K562 (cell line): ENCODE measurements around the gene MLYCD. TPM values are rescaled to one million over a fixed set of nuclear protein-coding genes. Genes with fewer than 3 reads are reported as not detected.

ENCODE experiments used
- ATAC-seq: fragments of 200-7000 bp; cut with Tn5 transposase; 3 replicates; pipeline ENCODE4 v1.9.1; 2020; ENCODE audit warnings: moderate library complexity
- BruUV-seq: library from RNA; stranded (reverse); fragments of 400-500 nt; replicated peaks from 2 replicates; lab custom pipeline; 2021; lab: Mats Ljungman, UMichigan
- CTCF ChIA-PET: fragments of 300-600 bp; formaldehyde crosslinking; extraction: SDS; loops from one replicate; lab custom pipeline; 2021; ENCODE audit warnings: low intra/inter-chr PET ratio; lab: Yijun Ruan, JAX
- POLR2A ChIA-PET: fragments of 300-600, 350-650 bp; sonication (Branson Sonifier 250); formaldehyde crosslinking; extraction: SDS; loops from one replicate; lab custom pipeline; 2021; ENCODE audit warnings: antibody characterized with exemption, inconsistent platforms; lab: Yijun Ruan, JAX
- DNase-seq, 4 experiments: peaks; one replicate each; pipeline versions ENCODE4 v3.0.0 to v3.0.0-alpha.2; 2011 to 2018; ENCODE audit warnings: low spot score in 3 of 4, mixed read lengths in 3 of 4; ENCODE audit errors: extremely low read depth in 1 of 4
- FAIRE-seq: peaks from 2 replicates; lab custom pipeline; 2011; peaks lifted over from hg19 to GRCh38; lab: Jason Lieb, UNC
- H2AFZ ChIP-seq: 2 replicates; pipeline ENCODE4 v1.6.0; 2011; ENCODE audit warnings: low read depth, low read length, control low read depth, inconsistent platforms
- H3K27ac ChIP-seq: fragments of 200-600 bp; 3 replicates; pipeline ENCODE4 v1.8.0; 2011; ENCODE audit warnings: low read depth, mild to moderate bottlenecking, control low read depth, inconsistent platforms, low read length, moderate library complexity, mixed read lengths; ENCODE audit errors: extremely low read depth
- H3K27me3 ChIP-seq, 2 experiments: fragments of 300-600 bp in 1 of 2; 2 replicates in 1 of 2; 3 replicates in 1 of 2; pipeline versions ENCODE4 v1.6.0 to v1.8.0; 2011; ENCODE audit warnings: inconsistent platforms in 2 of 2, low read length in 2 of 2, mild to moderate bottlenecking in 1 of 2, mixed read lengths in 1 of 2, moderate library complexity in 1 of 2; ENCODE audit not compliant: control insufficient read depth in 2 of 2, insufficient read depth in 2 of 2
- H3K36me3 ChIP-seq: fragments of 300-600 bp; 3 replicates; pipeline ENCODE4 v1.8.0; 2011; ENCODE audit warnings: mild to moderate bottlenecking, low read length, inconsistent platforms; ENCODE audit not compliant: control insufficient read depth, insufficient read depth
- H3K4me1 ChIP-seq, 2 experiments: fragments of 200-600 bp in 1 of 2; replicated peaks in 1 of 2; 2 replicates in 1 of 2; 3 replicates in 1 of 2; pipeline versions ENCODE4 v1.5.1 to v1.8.0; 2011; ENCODE audit warnings: inconsistent platforms in 2 of 2, low read length in 2 of 2, mild to moderate bottlenecking in 1 of 2, mixed read lengths in 1 of 2, moderate library complexity in 1 of 2; ENCODE audit not compliant: control insufficient read depth in 2 of 2, insufficient read depth in 2 of 2
- H3K4me2 ChIP-seq: 2 replicates; pipeline ENCODE4 v1.6.1; 2011; ENCODE audit warnings: low read length, control low read depth, inconsistent platforms, mixed read lengths; ENCODE audit not compliant: insufficient read depth
- H3K4me3 ChIP-seq: fragments of 200-600 bp; sonication (generic), shearing (Covaris generic); 2 replicates; pipeline ENCODE4 v1.5.1; 2016; ENCODE audit warnings: control low read depth, inconsistent platforms
- H3K79me2 ChIP-seq: fragments of 200-600 bp; 3 replicates; pipeline ENCODE4 v1.8.0; 2011; ENCODE audit warnings: low read length, inconsistent platforms; ENCODE audit not compliant: control insufficient read depth, insufficient read depth
- H3K9ac ChIP-seq, 2 experiments: 2 replicates each; pipeline versions ENCODE4 v1.6.0 to v1.6.1; 2011; ENCODE audit warnings: low read depth in 2 of 2, low read length in 2 of 2, control low read depth in 1 of 2, inconsistent platforms in 1 of 2, mild to moderate bottlenecking in 1 of 2, mixed read lengths in 1 of 2; ENCODE audit not compliant: insufficient read depth in 1 of 2
- H3K9me1 ChIP-seq: one replicate; pipeline ENCODE4 v1.6.0; 2011; ENCODE audit warnings: inconsistent platforms, mild to moderate bottlenecking, low read length, moderate library complexity; ENCODE audit not compliant: control insufficient read depth, insufficient read depth
- H3K9me3 ChIP-seq: replicated peaks from 2 replicates; pipeline ENCODE4 v1.5.1; 2011; ENCODE audit warnings: low read depth, low read length, inconsistent platforms; ENCODE audit not compliant: control insufficient read depth, insufficient read depth
- H4K20me1 ChIP-seq: replicated peaks from 2 replicates; pipeline ENCODE4 v1.6.1; 2011; ENCODE audit warnings: low read length, inconsistent platforms, mixed read lengths; ENCODE audit not compliant: control insufficient read depth, insufficient read depth
- JUN ChIP-seq, 2 experiments: sonication (generic) in 1 of 2; formaldehyde crosslinking in 1 of 2; IDR thresholded peaks; 2 replicates each; pipeline versions ENCODE4 v1.6.1 to v1.8.0; 2012 to 2022; ENCODE audit warnings: borderline replicate concordance in 2 of 2, mild to moderate bottlenecking in 2 of 2, improper control_type of control experiment in 1 of 2, low read depth in 1 of 2, low read length in 1 of 2, missing genetic modification reagents in 1 of 2
- KHSRP ChIP-seq: fragments of 450-650 bp; IDR thresholded peaks from 2 replicates; pipeline ENCODE4 v1.6.1; 2017
- MAZ ChIP-seq, 2 experiments: fragments of 450-650 bp in 1 of 2; sonication (generic) in 1 of 2; formaldehyde crosslinking; IDR thresholded peaks in 1 of 2; conservative IDR thresholded peaks in 1 of 2; 2 replicates each; pipeline versions ENCODE4 v1.4.0 to v1.5.0; 2020; ENCODE audit warnings: mild to moderate bottlenecking in 1 of 2, missing genetic modification reagents in 1 of 2
- PCBP2 ChIP-seq: fragments of 200-400 bp; formaldehyde crosslinking; IDR thresholded peaks from 2 replicates; pipeline ENCODE4 v1.6.1; 2018; ENCODE audit warnings: low read length, low read depth, mild to moderate bottlenecking, moderate library complexity; ENCODE audit not compliant: poor library complexity, severe bottlenecking
- PURB ChIP-seq: sonication (generic); formaldehyde crosslinking; IDR thresholded peaks from 2 replicates; pipeline ENCODE4 v1.9.0; 2021; ENCODE audit warnings: low read depth, mild to moderate bottlenecking, missing genetic modification reagents
- SFPQ ChIP-seq: fragments of 200-400 bp; formaldehyde crosslinking; IDR thresholded peaks from 2 replicates; pipeline ENCODE4 v1.6.1; 2017; ENCODE audit warnings: mild to moderate bottlenecking, low read depth, low read length, moderate library complexity
- SIN3B ChIP-seq: fragments of 450-650 bp; IDR thresholded peaks from 2 replicates; pipeline ENCODE4 v1.6.1; 2017; ENCODE audit warnings: low read depth, mild to moderate bottlenecking, moderate library complexity
- SMARCC2 ChIP-seq: fragments of 450-650 bp; IDR thresholded peaks from 2 replicates; pipeline ENCODE4 v1.6.1; 2017; ENCODE audit warnings: antibody characterized with exemption, moderate library complexity, mild to moderate bottlenecking, low read depth
- ZBTB43 ChIP-seq: sonication (generic); formaldehyde crosslinking; IDR thresholded peaks from 2 replicates; pipeline ENCODE4 v1.8.0; 2023; ENCODE audit warnings: mild to moderate bottlenecking, missing genetic modification reagents
- ZC3H4 ChIP-seq: sonication (generic); formaldehyde crosslinking; IDR thresholded peaks from 2 replicates; pipeline ENCODE4 v1.9.0; 2021; ENCODE audit warnings: missing genetic modification reagents, borderline replicate concordance
- ZFP36 ChIP-seq: fragments of 150-350 bp; IDR thresholded peaks from 2 replicates; pipeline ENCODE4 v1.6.1; 2018; ENCODE audit warnings: low read length, low read depth; ENCODE audit not compliant: partially characterized antibody
- ZNF354B ChIP-seq: fragments of 250-450 bp; sonication (Bioruptor Pico); IDR thresholded peaks from 2 replicates; pipeline ENCODE4 v1.4.0; 2020
- ZNF583 ChIP-seq: fragments of 250-450 bp; sonication (Bioruptor Pico); IDR thresholded peaks from 2 replicates; pipeline ENCODE4 v1.4.0; 2020
- ZNF695 ChIP-seq: fragments of 450-650 bp; formaldehyde crosslinking; IDR thresholded peaks from 2 replicates; pipeline ENCODE4 v1.4.0; 2020; ENCODE audit warnings: mild to moderate bottlenecking, moderate library complexity
- WGBS: fragments of 100-300 bp; shearing (Covaris generic); methylation state at CpG from one replicate; pipeline ENCODE4 v1.1.6; 2016; ENCODE audit warnings: low coverage, mixed read lengths; ENCODE audit not compliant: insufficient coverage; ENCODE audit errors: missing lambda C conversion rate; 5-methylcytosine and 5-hydroxymethylcytosine counted together
- in situ Hi-C: fragments of 300-500 bp; cut with MboI; formaldehyde crosslinking; loops from 4 replicates; pipeline ENCODE4 v1.15.0; 2018; ENCODE audit warnings: inconsistent platforms, mixed read lengths
- intact Hi-C: fragments of 100-400 bp; cut with micrococcal nuclease; formaldehyde crosslinking; loops from 2 replicates; pipeline ENCODE4 v1.14.2; 2022
- polyA plus RNA-seq, 8 experiments: library from polyadenylated mRNA; depleted of rRNA in 4 of 8; stranded (reverse) in 5 of 8; unstranded in 3 of 8; fragments of >200 nt; fragmentation: Nextera tagmentation in 2 of 8; fragmentation: Illumina TruSeq in 1 of 8; extraction: Ambion mirVana in 2 of 8; extraction: Trizol in 1 of 8; gene quantifications; 2 replicates each; pipeline versions ENCODE4 v1.2.1 to v1.2.3, GENCODE V29; 2011 to 2014; ENCODE audit warnings: inconsistent platforms in 1 of 8, missing spikeins in 1 of 8
- total RNA-seq, 7 experiments: library from RNA; depleted of rRNA in 6 of 7; stranded (reverse); fragments of >200 nt in 6 of 7; fragmentation: Illumina TruSeq in 2 of 7; extraction: Trizol in 2 of 7; gene quantifications; 2 replicates each; pipeline versions ENCODE4 v1.2.1 to v1.2.3, GENCODE V29; 2011 to 2021; ENCODE audit warnings: low replicate concordance in 1 of 7
- TF ChIP-seq, protein P1 (sequence below): sonication (generic); formaldehyde crosslinking; IDR thresholded peaks from 2 replicates; pipeline ENCODE4 v1.8.1; 2023; ENCODE audit warnings: mild to moderate bottlenecking, missing genetic modification reagents

MLYCD gene
- total and polyA plus RNA-seq, 9 of the 15 experiments (the other 6 are each of a cell fraction or from before 2014, with no cell fraction given) = 0.15 to 2.0 (median 1.0) TPM

GRCh38 chr16:83901101-83901500, 2.2 kb downstream of the MLYCD start:
- in situ Hi-C loops = no loop called here
- no TSS peak for BruUV-seq
- no peaks in the 10 kb centered on the region for H3K9me3 ChIP-seq
- H3K4me3 ChIP-seq = no peak overlapping the region
- no peaks in the 10 kb centered on the region; the same call in none of the 2 replicates for H4K20me1 ChIP-seq
- DNase-seq = no peak
- no peaks in the 10 kb centered on the region for H3K36me3 ChIP-seq
- no peak overlapping the region for H2AFZ ChIP-seq
- H3K79me2 ChIP-seq = peaks cover 5% of the 10 kb centered on the region; the same call in 1 of the 3 replicates
- FAIRE-seq = no peak
- POLR2A ChIA-PET = interaction anchor here (0.9 to 1.2 kb wide), 2 partner anchors 12 to 55 kb away, joined by 3 to 6 read pairs; no protein-coding TSS in a partner anchor
- no peaks in the 10 kb centered on the region for H3K9me1 ChIP-seq
- no peak overlapping the region for H3K27ac ChIP-seq
- peaks cover 4 to 19% of the 10 kb centered on the region in 2 experiments; a peak in 3 of 5 replicates for H3K27me3 ChIP-seq
- H3K4me2 ChIP-seq = no peak overlapping the region
- CTCF ChIA-PET = no interaction called here
- ATAC-seq = no peak
- peaks cover 9 to 14% of the 10 kb centered on the region in 2 experiments; a peak in 4 of 5 replicates for H3K4me1 ChIP-seq
- 84% methylated on average over 3 of the region's 3 CpGs for WGBS
- no peak overlapping the region for H3K9ac ChIP-seq
- intact Hi-C loops = no loop called here
- TF ChIP-seq PCBP2 (no peak), KHSRP (no peak), SIN3B (no peak), PURB (CRISPR knock-in tag) (no peak), SFPQ (no peak), ZC3H4 (CRISPR knock-in tag) (no peak), ZNF695 (CRISPR knock-in tag) (no peak), ZNF583 (CRISPR knock-in tag) (no peak), SMARCC2 (no peak), MAZ (CRISPR knock-in tag; conservative IDR thresholded peaks at IDR 0.05 in 1 of 2, IDR thresholded peaks at IDR 0.05 in 1 of 2) (no peak), ZFP36 (no peak), JUN (IDR thresholded peaks at IDR 0.05; ENCODE audit: borderline replicate concordance, low read depth, low read length) (no peak), JUN (CRISPR knock-in tag; IDR thresholded peaks at IDR 0.05; ENCODE audit: borderline replicate concordance) (no peak), ZBTB43 (CRISPR knock-in tag) (no peak), ZNF354B (CRISPR knock-in tag) (no peak)
- TF ChIP-seq, protein P1, sequence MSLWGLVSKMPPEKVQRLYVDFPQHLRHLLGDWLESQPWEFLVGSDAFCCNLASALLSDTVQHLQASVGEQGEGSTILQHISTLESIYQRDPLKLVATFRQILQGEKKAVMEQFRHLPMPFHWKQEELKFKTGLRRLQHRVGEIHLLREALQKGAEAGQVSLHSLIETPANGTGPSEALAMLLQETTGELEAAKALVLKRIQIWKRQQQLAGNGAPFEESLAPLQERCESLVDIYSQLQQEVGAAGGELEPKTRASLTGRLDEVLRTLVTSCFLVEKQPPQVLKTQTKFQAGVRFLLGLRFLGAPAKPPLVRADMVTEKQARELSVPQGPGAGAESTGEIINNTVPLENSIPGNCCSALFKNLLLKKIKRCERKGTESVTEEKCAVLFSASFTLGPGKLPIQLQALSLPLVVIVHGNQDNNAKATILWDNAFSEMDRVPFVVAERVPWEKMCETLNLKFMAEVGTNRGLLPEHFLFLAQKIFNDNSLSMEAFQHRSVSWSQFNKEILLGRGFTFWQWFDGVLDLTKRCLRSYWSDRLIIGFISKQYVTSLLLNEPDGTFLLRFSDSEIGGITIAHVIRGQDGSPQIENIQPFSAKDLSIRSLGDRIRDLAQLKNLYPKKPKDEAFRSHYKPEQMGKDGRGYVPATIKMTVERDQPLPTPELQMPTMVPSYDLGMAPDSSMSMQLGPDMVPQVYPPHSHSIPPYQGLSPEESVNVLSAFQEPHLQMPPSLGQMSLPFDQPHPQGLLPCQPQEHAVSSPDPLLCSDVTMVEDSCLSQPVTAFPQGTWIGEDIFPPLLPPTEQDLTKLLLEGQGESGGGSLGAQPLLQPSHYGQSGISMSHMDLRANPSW (CRISPR knock-in tag) = no peak
